Colonic mucosa (tissue), 4 donors: Measurements from ENCODE around the gene PCGF3. TPM values are rescaled to one million over a fixed set of nuclear protein-coding genes. Genes with fewer than 3 reads are reported as not detected.

Experiments used
- DNase-seq: peaks from one replicate; pipeline ENCODE4 v3.0.0-alpha.2; 2020
- H3K27ac ChIP-seq: fragments of 200-600 bp; one replicate; pipeline ENCODE4 v1.8.0; 2021
- H3K27me3 ChIP-seq: fragments of 200-600 bp; one replicate; pipeline ENCODE4 v1.8.0; 2021
- H3K36me3 ChIP-seq: fragments of 200-600 bp; one replicate; pipeline ENCODE4 v1.8.0; 2021
- H3K4me1 ChIP-seq: fragments of 200-600 bp; one replicate; pipeline ENCODE4 v1.8.0; 2021; ENCODE audit warnings: mild to moderate bottlenecking
- H3K4me3 ChIP-seq: fragments of 200-600 bp; one replicate; pipeline ENCODE4 v1.8.0; 2021
- H3K9ac ChIP-seq, 2 donors: one replicate each; pipeline ENCODE4 v1.7.0; 2013; ENCODE audit warnings: control low read depth in 2 of 2, low read depth in 2 of 2, low read length in 2 of 2
- H3K9me3 ChIP-seq: fragments of 200-600 bp; one replicate; pipeline ENCODE4 v1.8.0; 2021
- CTCF ChIP-seq: fragments of 200-600 bp; IDR thresholded peaks from one replicate; pipeline ENCODE4 v1.8.0; 2022; ENCODE audit warnings: antibody characterized with exemption, mild to moderate bottlenecking
- intact Hi-C: fragments of 100-400 bp; cut with DNase I; formaldehyde crosslinking; loops from one replicate; pipeline ENCODE4 v1.14.1; 2022
- total RNA-seq, 2 donors: library from RNA; stranded (reverse); fragmentation: NEBNext Ultra II Directional in 1 of 2; extraction: Animal tissue kit (Norgen Biotek cat#: 25700) in 1 of 2; gene quantifications; one replicate each; pipeline ENCODE4 v1.2.1, GENCODE V29; 2021
- donor health status: healthy.
- donor health status: DM: no; HTN: no; CAD: no.
- donor health status: DM: no; HTN: no; CAD: no.

Gene PCGF3
- total RNA-seq, 2 donors from 2014 or later = 50.8 to 53.2 TPM

DNA sequence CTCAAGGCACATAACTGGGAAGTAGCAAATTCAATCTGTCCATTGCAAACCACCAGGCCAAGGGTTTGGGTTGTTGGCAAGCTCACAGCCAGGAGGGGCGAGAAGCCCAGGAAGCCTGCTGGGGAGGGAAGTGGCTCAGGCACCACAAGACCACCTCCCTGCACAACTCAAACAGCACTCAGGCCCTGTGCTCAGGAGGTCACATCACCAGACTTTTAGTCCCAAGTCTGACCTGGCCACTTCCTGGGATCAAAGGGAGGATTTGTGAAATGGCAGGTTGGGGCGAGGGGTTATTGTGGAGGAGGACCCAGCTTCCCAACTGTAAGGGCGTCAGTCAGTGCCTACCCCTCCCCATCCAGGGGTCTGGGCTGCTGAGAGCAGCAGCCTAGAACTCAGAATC, 33.9 kb upstream of the PCGF3 start:
- H3K4me3 ChIP-seq = no peak overlapping the region
- peaks cover 6% of the 10 kb centered on the region for H3K36me3 ChIP-seq
- H3K27ac ChIP-seq = no peak overlapping the region
- intact Hi-C loops = no loop called here
- TF ChIP-seq CTCF = no peak
- H3K4me1 ChIP-seq = no peaks in the 10 kb centered on the region
- no peak overlapping the region for H3K9ac ChIP-seq
- DNase-seq = no peak
- no peaks in the 10 kb centered on the region for H3K9me3 ChIP-seq
- no peaks in the 10 kb centered on the region for H3K27me3 ChIP-seq

- peak overlapping the region; percentile 72 to 81 for H3K9ac ChIP-seq
- no peak for TF ChIP-seq CTCF
- no peaks in the 10 kb centered on the region for H3K27me3 ChIP-seq
- H3K4me3 ChIP-seq = peak overlapping the region; percentile 93
- DNase-seq = peak; percentile 76
- H3K9me3 ChIP-seq = no peaks in the 10 kb centered on the region
- no peaks in the 10 kb centered on the region for H3K4me1 ChIP-seq
- peaks cover 6% of the 10 kb centered on the region for H3K36me3 ChIP-seq
- peak overlapping the region; percentile 95 for H3K27ac ChIP-seq
- intact Hi-C loops = no loop called here
Observed at GRCh38 chr4:673349-674091, 32.1 kb upstream of the PCGF3 start.

DNA sequence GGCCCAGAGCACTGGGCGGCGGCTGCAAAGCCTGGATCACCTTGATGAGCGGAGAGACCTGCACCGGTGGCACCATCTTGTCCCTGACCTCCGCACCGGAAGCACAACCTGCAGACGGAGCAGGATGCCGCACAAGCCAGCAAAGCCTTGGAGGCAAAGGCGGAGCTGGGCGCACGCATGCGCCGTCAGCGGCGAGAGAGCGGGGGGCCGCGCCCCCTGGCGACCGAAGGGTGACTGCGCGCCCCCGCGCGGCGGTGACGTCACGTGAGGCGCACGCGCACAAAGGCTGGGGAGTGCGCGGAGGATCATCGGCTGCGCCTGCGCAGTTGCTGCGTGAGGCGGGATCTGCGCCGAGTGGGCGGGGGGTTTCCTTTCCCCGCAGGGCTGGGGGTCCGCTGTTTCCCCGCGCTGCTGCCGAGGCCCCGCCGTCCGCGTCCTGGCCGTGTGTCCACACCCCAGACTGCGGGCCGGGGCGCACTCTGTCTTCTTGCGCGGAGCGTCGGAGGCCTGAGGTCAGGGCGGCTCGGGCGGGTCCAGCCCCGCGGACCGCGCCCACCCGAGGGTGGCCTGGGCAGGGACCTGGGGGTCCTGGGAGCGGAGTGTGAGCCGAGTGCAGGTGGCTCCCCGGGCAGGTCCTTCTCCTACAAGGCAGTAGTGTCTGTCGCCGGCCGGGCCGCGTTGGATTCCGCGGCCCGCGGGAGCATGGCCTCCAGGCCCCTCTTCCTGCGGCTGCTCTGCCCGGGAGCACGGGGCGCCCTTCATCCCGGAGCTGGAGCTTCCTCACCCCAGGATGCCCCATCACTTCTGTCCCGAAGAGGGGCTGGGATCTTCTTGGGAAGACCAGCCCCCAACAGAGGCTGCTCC, 31.2 kb upstream of the PCGF3 start, which contains the start of the genes ATP5ME and MYL5:
Gene ATP5ME, minus strand, starts transcription at position 105 of the 864 bp plus-strand sequence. Its CDS starts 29 bp downstream, at position 76.
Gene MYL5, plus strand, starts transcription at position 371 of the 864 bp plus-strand sequence. CDS start 3,485 bp downstream, outside the sequence.
- no peaks in the 10 kb centered on the region for H3K4me1 ChIP-seq
- H3K36me3 ChIP-seq = peaks cover 6% of the 10 kb centered on the region
- peak within 1 kb of the TSS; percentile 95 for H3K27ac ChIP-seq
- no peaks in the 10 kb centered on the region for H3K9me3 ChIP-seq
- H3K9ac ChIP-seq = peak within 1 kb of the TSS; percentile 91 to 99
- peak; percentile 94 for TF ChIP-seq CTCF
- intact Hi-C loops = no loop called here
- no peaks in the 10 kb centered on the region for H3K27me3 ChIP-seq
- H3K4me3 ChIP-seq = peak within 1 kb of the TSS; percentile 93
- peak; percentile 96 for DNase-seq

- no peaks in the 10 kb centered on the region for H3K9me3 ChIP-seq
- H3K9ac ChIP-seq = peak overlapping the region; percentile 91 to 99
- DNase-seq = no peak
- intact Hi-C loops = no loop called here
- peak overlapping the region; percentile 95 for H3K27ac ChIP-seq
- TF ChIP-seq CTCF = no peak
- no peaks in the 10 kb centered on the region for H3K27me3 ChIP-seq
- peak overlapping the region; percentile 93 for H3K4me3 ChIP-seq
- H3K4me1 ChIP-seq = no peaks in the 10 kb centered on the region
- H3K36me3 ChIP-seq = peaks cover 6% of the 10 kb centered on the region
Observed at GRCh38 chr4:675036-675882, 30.4 kb upstream of the PCGF3 start.
